ENCODE measurements around the gene BMERB1.

Gene BMERB1

DNA sequence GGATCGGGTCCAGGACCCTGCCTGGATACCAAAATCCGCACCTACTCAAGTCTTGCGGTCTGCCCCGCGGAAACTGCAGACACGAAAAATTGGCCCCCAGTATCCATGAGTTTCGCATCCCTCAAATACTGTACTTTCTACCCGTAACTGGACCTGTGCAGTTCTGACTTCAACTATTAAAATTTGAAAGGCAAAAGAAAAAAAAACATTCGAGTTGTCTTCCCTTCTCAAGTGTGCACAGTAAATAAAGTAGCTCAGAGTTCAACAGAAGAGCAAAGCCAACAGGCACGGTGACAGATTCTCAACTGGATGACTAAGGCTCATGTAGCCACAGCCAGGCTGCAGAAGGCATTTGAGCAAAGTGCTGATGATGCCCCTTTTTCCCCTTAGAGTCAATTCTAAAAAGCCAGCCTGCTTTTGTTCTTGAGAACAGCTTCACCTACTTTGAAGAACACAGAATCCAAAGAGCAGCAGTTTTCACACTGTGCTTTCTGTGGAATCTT, 176.0 kb downstream of the BMERB1 start:
- DNase-seq (ENCODE audit: low read depth, low spot score) = no peak

GRCh38 chr16:15611610-15612009, 177.2 kb downstream of the BMERB1 start:
- no peak for DNase-seq (ENCODE audit: low read depth, low spot score)

DNA sequence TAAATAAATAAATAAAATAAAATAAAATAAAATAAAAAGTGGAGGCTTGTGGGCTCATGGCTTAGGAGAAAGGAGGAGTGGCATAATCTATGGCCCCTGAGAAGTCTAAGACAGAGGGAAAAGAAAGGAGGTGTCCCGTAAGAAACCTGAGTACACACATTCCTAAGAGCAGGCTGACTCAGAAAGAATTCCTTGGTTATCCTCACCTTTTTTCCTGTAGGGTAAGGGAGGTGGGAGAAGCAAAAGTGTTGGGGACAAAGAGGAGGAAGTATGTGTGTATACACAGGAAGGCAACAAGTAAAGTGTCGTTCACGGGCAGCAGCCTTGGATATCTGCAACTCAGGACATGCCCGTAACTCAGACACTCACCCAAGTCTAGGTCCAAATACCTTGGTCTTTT, 179.3 kb downstream of the BMERB1 start:
- DNase-seq (ENCODE audit: low read depth, low spot score) = no peak

DNA sequence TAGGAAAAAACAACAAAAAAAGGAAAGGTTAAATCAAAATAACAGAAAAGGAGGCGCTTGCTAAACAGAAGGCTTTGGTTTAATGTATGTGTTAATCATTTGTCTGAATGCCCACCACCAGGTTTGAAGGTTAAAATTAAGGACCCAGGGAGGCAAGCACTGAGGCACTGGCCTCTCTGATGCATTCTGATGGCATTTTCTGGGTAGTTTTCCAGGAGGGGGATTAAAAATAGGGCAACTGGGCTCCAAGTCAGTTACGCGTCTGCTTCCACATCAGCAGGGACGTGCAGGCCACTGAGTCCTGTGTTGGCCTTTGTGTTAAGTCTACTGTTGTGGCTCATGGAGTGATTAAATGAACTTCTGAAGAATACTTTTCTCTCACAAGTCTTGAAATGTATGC, 181.6 kb downstream of the BMERB1 start:
- no peak for DNase-seq (ENCODE audit: low read depth, low spot score)

GRCh38 chr16:15616475-15617165, 182.2 kb downstream of the BMERB1 start:
- DNase-seq (ENCODE audit: low read depth, low spot score) = no peak

DNA sequence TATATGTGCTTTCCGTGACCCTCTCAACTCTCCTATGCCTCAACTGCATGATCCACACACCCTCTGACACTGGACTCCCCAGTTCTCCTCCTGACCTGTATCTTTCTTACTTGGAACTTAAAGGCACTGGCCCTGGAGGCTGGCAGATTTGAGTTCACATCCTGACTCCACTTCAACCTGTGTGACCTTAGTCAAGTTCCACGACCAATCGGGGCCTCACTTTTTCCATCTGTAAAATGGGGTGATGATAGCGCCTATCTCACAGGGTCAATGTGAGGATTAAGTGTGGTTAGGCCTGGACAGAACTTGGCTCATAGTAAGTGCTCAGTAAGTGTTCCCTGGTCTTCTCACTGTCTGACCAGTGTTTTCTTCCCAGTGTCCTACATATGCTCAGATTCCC, 183.5 kb downstream of the BMERB1 start:
- no peak for DNase-seq (ENCODE audit: low read depth, low spot score)

- DNase-seq (ENCODE audit: low read depth, low spot score) = no peak
Observed at GRCh38 chr16:15618392-15618791, 184.0 kb downstream of the BMERB1 start.

GRCh38 chr16:15620611-15621195, 186.3 kb downstream of the BMERB1 start:
- DNase-seq (ENCODE audit: low read depth, low spot score) = no peak

GRCh38 chr16:15621456-15621855, 187.1 kb downstream of the BMERB1 start:
- no peak for DNase-seq (ENCODE audit: low read depth, low spot score)

DNA sequence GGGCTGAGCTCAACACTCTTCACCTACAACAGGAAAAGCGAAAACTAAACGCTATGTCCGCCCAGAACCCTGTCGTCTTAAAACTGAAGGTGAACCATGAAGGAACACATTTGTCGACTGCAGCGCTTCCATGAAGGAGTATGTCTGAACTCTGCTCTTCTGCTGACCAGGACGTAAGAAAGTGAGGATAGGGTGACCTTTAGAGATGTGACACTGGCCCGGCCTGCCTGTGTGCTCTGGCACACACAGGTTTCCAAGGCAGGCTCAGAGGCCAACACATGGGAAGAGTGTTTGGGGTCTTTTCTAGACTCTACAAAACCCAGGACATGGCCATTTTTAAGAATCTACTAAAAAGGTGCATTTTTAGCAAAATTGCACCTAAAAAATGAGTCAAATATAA, 187.5 kb downstream of the BMERB1 start:
- no peak for DNase-seq (ENCODE audit: low read depth, low spot score)

- DNase-seq (ENCODE audit: low read depth, low spot score) = no peak
Observed at GRCh38 chr16:15631730-15632409, 197.5 kb downstream of the BMERB1 start.

GRCh38 chr16:15635926-15636325, 201.5 kb downstream of the BMERB1 start:
- no peak for DNase-seq (ENCODE audit: low read depth, low spot score)

GRCh38 chr16:15636392-15636873, 202.0 kb downstream of the BMERB1 start:
- DNase-seq (ENCODE audit: low read depth, low spot score) = no peak

All from smooth muscle cell of the brain vasculature (primary cell).